ENCODE data around the gene MGARP.
A peak's percentile ranks its signal among the peaks of the same experiment; 100 is the strongest.

MGARP gene

GRCh38 chr4:139273835-139274234 lies 6.2 kb downstream of the MGARP start:
- Histone ChIP-seq H2BK5ac (ENCODE audit: low read length) (no peak overlapping the region), H3K18ac (ENCODE audit: low read length) (no peak overlapping the region), H3K36me3 (replicated peaks in 1 of 2; ENCODE audit: control insufficient read depth in 2 of 2, insufficient read depth in 2 of 2, low read length in 2 of 2) (no peaks in the 10 kb centered on the region), H3K79me1 (ENCODE audit: low read depth, low read length) (no peaks in the 10 kb centered on the region), H3K9ac (ENCODE audit: low read depth, low read length, poor library complexity) (no peak overlapping the region), H4K91ac (ENCODE audit: low read depth, low read length, poor library complexity) (no peak overlapping the region), H3K23ac (ENCODE audit: low read depth, low read length, poor library complexity) (no peak overlapping the region), H2BK12ac (ENCODE audit: low read length) (no peak overlapping the region), H2BK15ac (ENCODE audit: low read length) (no peak overlapping the region), H3K4me3 (ENCODE audit: low read length in 2 of 2) (no peak overlapping the region), H3K4ac (ENCODE audit: low read length) (no peak overlapping the region), H3K27ac (replicated peaks; ENCODE audit: low read length) (no peak overlapping the region), H2BK120ac (ENCODE audit: low read depth, low read length) (no peak overlapping the region), H4K8ac (ENCODE audit: low read depth, low read length) (no peak overlapping the region), H3K14ac (ENCODE audit: low read length) (no peak overlapping the region), H3K4me2 (ENCODE audit: insufficient read depth, low read length, poor library complexity, severe bottlenecking) (no peak overlapping the region), H3K4me1 (ENCODE audit: control insufficient read depth in 2 of 2, insufficient read depth in 1 of 2, low read depth in 1 of 2, low read length in 2 of 2) (no peaks in the 10 kb centered on the region), H2AFZ (ENCODE audit: low read length) (no peak overlapping the region), H2AK5ac (ENCODE audit: low read depth, low read length) (no peak overlapping the region), H3K9me3 (replicated peaks in 1 of 2; ENCODE audit: control insufficient read depth in 2 of 2, insufficient read depth in 1 of 2, low read depth in 1 of 2, low read length in 2 of 2) (no peaks in the 10 kb centered on the region), H3K27me3 (ENCODE audit: control insufficient read depth in 3 of 3, insufficient read depth in 3 of 3, low read depth in 1 of 3, low read length in 3 of 3) (peaks cover under 1 to 6% (median 5%) of the 10 kb centered on the region in 3 experiments)
- 83 to 100% methylated on average over 1 of the region's 1 CpG for WGBS, 2 donors (ENCODE audit: extremely low coverage in 2 of 2, insufficient read length in 2 of 2, insufficient replicate concordance in 1 of 2)
- DNase-seq (ENCODE audit: low spot score): no peak

- no peaks in the 10 kb centered on the region for H3K36me3 ChIP-seq (replicated peaks in 1 of 2; ENCODE audit: control insufficient read depth in 2 of 2, insufficient read depth in 2 of 2, low read length in 2 of 2)
- no peak overlapping the region for H3K4ac ChIP-seq (ENCODE audit: low read length)
- no peak overlapping the region for H3K14ac ChIP-seq (ENCODE audit: low read length)
- no peak overlapping the region for H2BK5ac ChIP-seq (ENCODE audit: low read length)
- no peak overlapping the region for H2BK15ac ChIP-seq (ENCODE audit: low read length)
- no peaks in the 10 kb centered on the region for H3K79me1 ChIP-seq (ENCODE audit: low read depth, low read length)
- no peak overlapping the region for H3K4me2 ChIP-seq (ENCODE audit: insufficient read depth, low read length, poor library complexity, severe bottlenecking)
- H2AK5ac ChIP-seq (ENCODE audit: low read depth, low read length): no peak overlapping the region
- H3K23ac ChIP-seq (ENCODE audit: low read depth, low read length, poor library complexity): no peak overlapping the region
- peaks cover 5% of the 10 kb centered on the region in 2 donors for H3K4me1 ChIP-seq (ENCODE audit: control insufficient read depth in 2 of 2, insufficient read depth in 1 of 2, low read depth in 1 of 2, low read length in 2 of 2)
- no peaks in the 10 kb centered on the region for H3K9me3 ChIP-seq (replicated peaks in 1 of 2; ENCODE audit: control insufficient read depth in 2 of 2, insufficient read depth in 1 of 2, low read depth in 1 of 2, low read length in 2 of 2)
- no peaks in the 10 kb centered on the region for H3K27me3 ChIP-seq (ENCODE audit: control insufficient read depth in 3 of 3, insufficient read depth in 3 of 3, low read depth in 1 of 3, low read length in 3 of 3)
- no peak overlapping the region for H3K4me3 ChIP-seq (ENCODE audit: low read length in 2 of 2)
- no peak for DNase-seq (ENCODE audit: low spot score)
- H3K27ac ChIP-seq (replicated peaks; ENCODE audit: low read length): no peak overlapping the region
- H4K8ac ChIP-seq (ENCODE audit: low read depth, low read length): no peak overlapping the region
- no peak overlapping the region for H4K91ac ChIP-seq (ENCODE audit: low read depth, low read length, poor library complexity)
- H3K9ac ChIP-seq (ENCODE audit: low read depth, low read length, poor library complexity): no peak overlapping the region
- WGBS, 2 donors (ENCODE audit: extremely low coverage in 2 of 2, insufficient read length in 2 of 2, insufficient replicate concordance in 1 of 2): no CpG with 5 or more reads among the region's 1 CpG
- H2BK12ac ChIP-seq (ENCODE audit: low read length): no peak overlapping the region
- peak overlapping the region; percentile 90 for H2AFZ ChIP-seq (ENCODE audit: low read length)
- H3K18ac ChIP-seq (ENCODE audit: low read length): no peak overlapping the region
- H2BK120ac ChIP-seq (ENCODE audit: low read depth, low read length): no peak overlapping the region
These were observed 12.7 kb downstream of the MGARP start for GRCh38 chr4:139267301-139267700.

- Histone ChIP-seq H2BK12ac (ENCODE audit: low read length) (no peak overlapping the region), H2AFZ (ENCODE audit: low read length) (peak overlapping the region; percentile 90), H3K36me3 (replicated peaks in 1 of 2; ENCODE audit: control insufficient read depth in 2 of 2, insufficient read depth in 2 of 2, low read length in 2 of 2) (no peaks in the 10 kb centered on the region), H2AK5ac (ENCODE audit: low read depth, low read length) (no peak overlapping the region), H3K4me2 (ENCODE audit: insufficient read depth, low read length, poor library complexity, severe bottlenecking) (no peak overlapping the region), H2BK15ac (ENCODE audit: low read length) (no peak overlapping the region), H2BK5ac (ENCODE audit: low read length) (no peak overlapping the region), H3K9me3 (replicated peaks in 1 of 2; ENCODE audit: control insufficient read depth in 2 of 2, insufficient read depth in 1 of 2, low read depth in 1 of 2, low read length in 2 of 2) (no peaks in the 10 kb centered on the region), H3K14ac (ENCODE audit: low read length) (no peak overlapping the region), H3K79me1 (ENCODE audit: low read depth, low read length) (no peaks in the 10 kb centered on the region), H3K27ac (replicated peaks; ENCODE audit: low read length) (no peak overlapping the region), H4K91ac (ENCODE audit: low read depth, low read length, poor library complexity) (no peak overlapping the region), H3K4me3 (ENCODE audit: low read length in 2 of 2) (peak overlapping the region in 1 of 2 donors; percentile 44), H3K18ac (ENCODE audit: low read length) (no peak overlapping the region), H3K4ac (ENCODE audit: low read length) (no peak overlapping the region), H4K8ac (ENCODE audit: low read depth, low read length) (no peak overlapping the region), H3K4me1 (ENCODE audit: control insufficient read depth in 2 of 2, insufficient read depth in 1 of 2, low read depth in 1 of 2, low read length in 2 of 2) (peaks cover 5% of the 10 kb centered on the region in 2 donors), H2BK120ac (ENCODE audit: low read depth, low read length) (no peak overlapping the region), H3K9ac (ENCODE audit: low read depth, low read length, poor library complexity) (no peak overlapping the region), H3K23ac (ENCODE audit: low read depth, low read length, poor library complexity) (no peak overlapping the region), H3K27me3 (ENCODE audit: control insufficient read depth in 3 of 3, insufficient read depth in 3 of 3, low read depth in 1 of 3, low read length in 3 of 3) (no peaks in the 10 kb centered on the region)
- no CpG with 5 or more reads among the region's 14 CpGs for WGBS, 2 donors (ENCODE audit: extremely low coverage in 2 of 2, insufficient read length in 2 of 2, insufficient replicate concordance in 1 of 2)
- DNase-seq (ENCODE audit: low spot score): no peak
These were observed 13.3 kb downstream of the MGARP start for GRCh38 chr4:139266583-139267257.

GRCh38 chr4:139266208-139266582 lies 13.8 kb downstream of the MGARP start:
- Histone ChIP-seq H3K27me3 (ENCODE audit: control insufficient read depth in 3 of 3, insufficient read depth in 3 of 3, low read depth in 1 of 3, low read length in 3 of 3) (no peaks in the 10 kb centered on the region), H2BK120ac (ENCODE audit: low read depth, low read length) (no peak overlapping the region), H3K4me3 (ENCODE audit: low read length in 2 of 2) (peak overlapping the region in 1 of 2 donors; percentile 44), H3K14ac (ENCODE audit: low read length) (no peak overlapping the region), H3K18ac (ENCODE audit: low read length) (no peak overlapping the region), H3K4me2 (ENCODE audit: insufficient read depth, low read length, poor library complexity, severe bottlenecking) (no peak overlapping the region), H3K9ac (ENCODE audit: low read depth, low read length, poor library complexity) (no peak overlapping the region), H3K4ac (ENCODE audit: low read length) (no peak overlapping the region), H3K27ac (replicated peaks; ENCODE audit: low read length) (no peak overlapping the region), H2BK12ac (ENCODE audit: low read length) (no peak overlapping the region), H2BK15ac (ENCODE audit: low read length) (no peak overlapping the region), H2AFZ (ENCODE audit: low read length) (peak overlapping the region; percentile 90), H3K36me3 (replicated peaks in 1 of 2; ENCODE audit: control insufficient read depth in 2 of 2, insufficient read depth in 2 of 2, low read length in 2 of 2) (no peaks in the 10 kb centered on the region), H3K9me3 (replicated peaks in 1 of 2; ENCODE audit: control insufficient read depth in 2 of 2, insufficient read depth in 1 of 2, low read depth in 1 of 2, low read length in 2 of 2) (no peaks in the 10 kb centered on the region), H3K4me1 (ENCODE audit: control insufficient read depth in 2 of 2, insufficient read depth in 1 of 2, low read depth in 1 of 2, low read length in 2 of 2) (peaks cover 5% of the 10 kb centered on the region in 2 donors), H4K8ac (ENCODE audit: low read depth, low read length) (no peak overlapping the region), H2AK5ac (ENCODE audit: low read depth, low read length) (no peak overlapping the region), H3K79me1 (ENCODE audit: low read depth, low read length) (no peaks in the 10 kb centered on the region), H3K23ac (ENCODE audit: low read depth, low read length, poor library complexity) (no peak overlapping the region), H2BK5ac (ENCODE audit: low read length) (no peak overlapping the region), H4K91ac (ENCODE audit: low read depth, low read length, poor library complexity) (no peak overlapping the region)
- WGBS, 2 donors (ENCODE audit: extremely low coverage in 2 of 2, insufficient read length in 2 of 2, insufficient replicate concordance in 1 of 2): no CpG with 5 or more reads among the region's 1 CpG
- DNase-seq (ENCODE audit: low spot score): no peak

All from neuronal stem cell (in vitro differentiated cells).